K562 (cell line): Measurements from ENCODE around the gene NBDY.

Experiments
- TF ChIP-seq, protein P1 (sequence below): fragments of 250-450 bp; sonication (Bioruptor Pico); IDR thresholded peaks from 2 replicates; pipeline ENCODE4 v1.8.0; 2021; ENCODE audit warnings: moderate library complexity, mild to moderate bottlenecking, inconsistent platforms
- TF ChIP-seq, protein P2 (sequence below): IDR thresholded peaks from 2 replicates; pipeline ENCODE4 v1.6.1; 2016; ENCODE audit warnings: missing genetic modification characterization, missing compliant biosample characterization

DNA sequence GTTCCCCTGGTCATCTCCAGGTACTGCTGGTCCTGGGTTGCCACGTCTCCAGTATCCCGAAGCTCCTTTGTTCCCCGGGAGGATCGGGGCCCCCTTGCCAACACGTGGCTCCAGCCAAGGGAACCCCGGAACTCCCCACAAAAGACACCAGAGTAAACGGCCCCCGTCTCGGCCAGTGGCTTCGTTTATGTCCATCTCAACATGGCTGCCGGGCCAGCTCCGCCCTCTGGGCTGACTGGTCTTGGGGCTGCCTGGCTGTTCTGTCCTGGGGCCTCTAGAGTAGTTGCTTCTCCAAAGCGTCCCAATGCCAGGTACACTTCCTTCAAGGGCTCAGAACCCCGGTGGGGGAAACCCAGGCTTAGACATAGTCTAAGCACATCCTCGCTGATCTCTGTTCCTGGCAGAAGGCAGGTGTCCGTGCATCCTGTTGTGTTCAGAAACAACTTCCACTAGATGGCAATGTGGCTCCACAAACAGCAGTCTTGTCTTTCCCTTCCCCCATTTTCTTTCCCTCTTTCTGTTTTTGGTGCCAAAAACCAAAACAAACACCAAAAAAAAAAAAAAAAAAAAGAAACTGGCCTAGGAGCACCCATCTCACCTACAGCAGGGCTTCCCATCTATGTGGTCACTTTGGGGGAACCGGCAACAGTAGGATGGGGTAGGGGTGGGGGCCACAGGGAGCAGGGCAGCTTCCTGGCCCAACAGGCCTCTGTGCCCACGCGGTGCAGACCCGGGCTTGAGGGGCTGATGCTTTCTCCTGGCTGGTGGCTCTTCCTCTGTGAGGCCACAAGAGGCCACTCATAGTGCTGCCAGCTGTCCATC is 35.3 kb downstream of the NBDY start:
- TF ChIP-seq, protein P1, sequence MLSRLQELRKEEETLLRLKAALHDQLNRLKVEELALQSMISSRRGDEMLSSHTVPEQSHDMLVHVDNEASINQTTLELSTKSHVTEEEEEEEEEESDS (CRISPR knock-in tag) = no peak
- TF ChIP-seq, protein P2, sequence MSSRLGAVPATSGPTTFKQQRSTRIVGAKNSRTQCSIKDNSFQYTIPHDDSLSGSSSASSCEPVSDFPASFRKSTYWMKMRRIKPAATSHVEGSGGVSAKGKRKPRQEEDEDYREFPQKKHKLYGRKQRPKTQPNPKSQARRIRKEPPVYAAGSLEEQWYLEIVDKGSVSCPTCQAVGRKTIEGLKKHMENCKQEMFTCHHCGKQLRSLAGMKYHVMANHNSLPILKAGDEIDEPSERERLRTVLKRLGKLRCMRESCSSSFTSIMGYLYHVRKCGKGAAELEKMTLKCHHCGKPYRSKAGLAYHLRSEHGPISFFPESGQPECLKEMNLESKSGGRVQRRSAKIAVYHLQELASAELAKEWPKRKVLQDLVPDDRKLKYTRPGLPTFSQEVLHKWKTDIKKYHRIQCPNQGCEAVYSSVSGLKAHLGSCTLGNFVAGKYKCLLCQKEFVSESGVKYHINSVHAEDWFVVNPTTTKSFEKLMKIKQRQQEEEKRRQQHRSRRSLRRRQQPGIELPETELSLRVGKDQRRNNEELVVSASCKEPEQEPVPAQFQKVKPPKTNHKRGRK (tag) = no peak
